Measurements from ENCODE around the gene PLCL2.

GRCh38 chr3:17013050-17013449, 128.3 kb downstream of the PLCL2 start:
- TF ChIP-seq, protein P1, sequence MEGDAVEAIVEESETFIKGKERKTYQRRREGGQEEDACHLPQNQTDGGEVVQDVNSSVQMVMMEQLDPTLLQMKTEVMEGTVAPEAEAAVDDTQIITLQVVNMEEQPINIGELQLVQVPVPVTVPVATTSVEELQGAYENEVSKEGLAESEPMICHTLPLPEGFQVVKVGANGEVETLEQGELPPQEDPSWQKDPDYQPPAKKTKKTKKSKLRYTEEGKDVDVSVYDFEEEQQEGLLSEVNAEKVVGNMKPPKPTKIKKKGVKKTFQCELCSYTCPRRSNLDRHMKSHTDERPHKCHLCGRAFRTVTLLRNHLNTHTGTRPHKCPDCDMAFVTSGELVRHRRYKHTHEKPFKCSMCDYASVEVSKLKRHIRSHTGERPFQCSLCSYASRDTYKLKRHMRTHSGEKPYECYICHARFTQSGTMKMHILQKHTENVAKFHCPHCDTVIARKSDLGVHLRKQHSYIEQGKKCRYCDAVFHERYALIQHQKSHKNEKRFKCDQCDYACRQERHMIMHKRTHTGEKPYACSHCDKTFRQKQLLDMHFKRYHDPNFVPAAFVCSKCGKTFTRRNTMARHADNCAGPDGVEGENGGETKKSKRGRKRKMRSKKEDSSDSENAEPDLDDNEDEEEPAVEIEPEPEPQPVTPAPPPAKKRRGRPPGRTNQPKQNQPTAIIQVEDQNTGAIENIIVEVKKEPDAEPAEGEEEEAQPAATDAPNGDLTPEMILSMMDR (IDR thresholded peaks at IDR 0.05; ENCODE audit: borderline replicate concordance, extremely low read depth, low read length, poor library complexity, severe bottlenecking): no peak
- no peak for TF ChIP-seq EZH2 (IDR thresholded peaks at IDR 0.05; ENCODE audit: borderline replicate concordance, low read depth, low read length, severe bottlenecking)

Measured in DND-41 (cell line).